HG03060 (cell line): ENCODE data around the gene AHSG.
"Not testable (repeated sequence)": the region's sequence is repeated elsewhere in the genome, so short reads cannot be mapped to it uniquely, and the experiment has no call there.

ENCODE experiments used
- ATAC-seq: cut with Tn5 transposase; IDR thresholded peaks from one replicate; pipeline ENCODE4 v1.9.1; 2021; ENCODE audit warnings: low read depth, moderate number of reproducible peaks; ENCODE audit not compliant: unreplicated experiment

Gene AHSG

GRCh38 chr3:186617036-186617946 lies 4.4 kb downstream of the AHSG start:
- ATAC-seq = peak; percentile 53

- ATAC-seq = no peak
These were observed 5.6 kb downstream of the AHSG start for GRCh38 chr3:186618318-186618938.

GRCh38 chr3:186619787-186620212 lies 6.9 kb downstream of the AHSG start:
- ATAC-seq = no peak

- ATAC-seq = no peak
These were observed 7.6 kb downstream of the AHSG start for GRCh38 chr3:186620213-186621092.

GRCh38 chr3:186621894-186622650 lies 9.2 kb downstream of the AHSG start:
- ATAC-seq = no peak

- ATAC-seq = no peak
These were observed 9.9 kb downstream of the AHSG start for GRCh38 chr3:186622651-186623310.

GRCh38 chr3:186624598-186624997 lies 11.7 kb downstream of the AHSG start:
- ATAC-seq = no peak

- no peak for ATAC-seq
These were observed 12.8 kb downstream of the AHSG start for GRCh38 chr3:186625600-186626042.

- ATAC-seq = no peak
These were observed 13.5 kb downstream of the AHSG start for GRCh38 chr3:186626254-186626847.

- ATAC-seq = no peak
These were observed 15.1 kb downstream of the AHSG start for GRCh38 chr3:186627852-186628414.

GRCh38 chr3:186628756-186629155 lies 15.9 kb downstream of the AHSG start:
- no peak for ATAC-seq

GRCh38 chr3:186630950-186631641 lies 18.2 kb downstream of the AHSG start:
- ATAC-seq = no peak

- no peak for ATAC-seq
These were observed 20.6 kb downstream of the AHSG start for GRCh38 chr3:186633481-186633880.

GRCh38 chr3:186634207-186634606 lies 21.3 kb downstream of the AHSG start:
- ATAC-seq = not testable (repeated sequence)

- ATAC-seq = no peak
These were observed 22.7 kb downstream of the AHSG start for GRCh38 chr3:186635532-186635931.

GRCh38 chr3:186636536-186636935 lies 23.7 kb downstream of the AHSG start:
- no peak for ATAC-seq

GRCh38 chr3:186637686-186638085 lies 24.8 kb downstream of the AHSG start:
- ATAC-seq = no peak

GRCh38 chr3:186638259-186638658 lies 25.4 kb downstream of the AHSG start:
- ATAC-seq = no peak
